Neutrophil (primary cell): ENCODE data around the gene MXI1.

ENCODE experiments used
- H3K27ac ChIP-seq: fragments of 200-600 bp; sonication (generic); 2 replicates; pipeline ENCODE4 v1.5.1; 2016; ENCODE audit warnings: mild to moderate bottlenecking, moderate library complexity
- H3K27me3 ChIP-seq: fragments of 200-600 bp; sonication (generic); 2 replicates; pipeline ENCODE4 v1.6.0; 2016; ENCODE audit warnings: mild to moderate bottlenecking
- H3K36me3 ChIP-seq: fragments of 200-600 bp; sonication (generic); 2 replicates; pipeline ENCODE4 v1.5.1; 2017
- H3K4me1 ChIP-seq, 2 experiments: fragments of 200-600 bp in 1 of 2; sonication (generic) in 1 of 2; 1 replicate in 1 of 2; 2 replicates in 1 of 2; pipeline versions ENCODE4 v1.5.1 to v1.6.1; 2013 to 2016; ENCODE audit warnings: low read depth in 1 of 2, low read length in 1 of 2, mild to moderate bottlenecking in 1 of 2, moderate library complexity in 1 of 2; ENCODE audit not compliant: control insufficient read depth in 1 of 2, insufficient read depth in 1 of 2
- H3K4me3 ChIP-seq, 2 experiments: fragments of 200-600 bp in 1 of 2; sonication (generic) in 1 of 2; 1 replicate in 1 of 2; 2 replicates in 1 of 2; pipeline ENCODE4 v1.5.1; 2013 to 2016; ENCODE audit warnings: low read depth in 1 of 2, low read length in 1 of 2, mild to moderate bottlenecking in 1 of 2, moderate library complexity in 1 of 2
- H3K9me3 ChIP-seq: fragments of 200-600 bp; sonication (generic); 2 replicates; pipeline ENCODE4 v1.5.1; 2016
- CTCF ChIP-seq: fragments of 200-600 bp; sonication (generic); IDR thresholded peaks from 2 replicates; pipeline ENCODE4 v1.5.1; 2016; ENCODE audit warnings: antibody characterized with exemption

Gene MXI1

GRCh38 chr10:110218632-110219031 is 11.2 kb downstream of the MXI1 start:
- Histone ChIP-seq H3K4me3 (peak overlapping the region in 1 of 2 experiments; percentile 29), H3K27ac (peak overlapping the region; percentile 97), H3K9me3 (no peaks in the 10 kb centered on the region), H3K27me3 (no peaks in the 10 kb centered on the region), H3K4me1 (peaks cover 98 to 99% of the 10 kb centered on the region in 2 experiments), H3K36me3 (no peaks in the 10 kb centered on the region)
- TF ChIP-seq CTCF, result no peak

GRCh38 chr10:110219884-110220283 is 12.5 kb downstream of the MXI1 start:
- H3K4me1 ChIP-seq, result peaks cover 88 to 90% of the 10 kb centered on the region in 2 experiments
- H3K9me3 ChIP-seq, result no peaks in the 10 kb centered on the region
- H3K27ac ChIP-seq, result peak overlapping the region; percentile 97
- no peaks in the 10 kb centered on the region for H3K27me3 ChIP-seq
- H3K4me3 ChIP-seq, result no peak overlapping the region
- H3K36me3 ChIP-seq, result no peaks in the 10 kb centered on the region
- TF ChIP-seq CTCF, result no peak

DNA sequence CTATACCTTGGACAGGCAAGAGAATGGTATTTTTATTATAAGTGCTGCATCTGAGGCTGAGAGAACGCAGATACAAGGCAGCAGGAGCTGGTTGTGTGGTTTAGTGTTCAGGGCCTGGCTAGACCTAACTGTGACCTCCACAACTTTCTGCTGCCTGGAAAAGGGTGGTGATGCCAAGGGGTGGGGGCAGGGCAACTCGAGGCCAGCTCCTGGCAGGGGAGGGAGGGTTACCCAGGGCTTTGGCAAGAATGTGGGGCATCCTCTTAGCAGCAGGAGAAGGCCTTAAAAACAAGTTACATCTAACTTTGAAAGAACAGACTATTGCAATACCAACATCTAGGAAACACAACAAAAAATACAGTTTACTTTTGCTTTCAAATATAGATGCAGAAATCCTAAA is 13.0 kb downstream of the MXI1 start:
- TF ChIP-seq CTCF, result no peak
- H3K36me3 ChIP-seq, result no peaks in the 10 kb centered on the region
- H3K27ac ChIP-seq, result peak overlapping the region; percentile 97
- no peaks in the 10 kb centered on the region for H3K9me3 ChIP-seq
- H3K27me3 ChIP-seq, result no peaks in the 10 kb centered on the region
- H3K4me3 ChIP-seq, result no peak overlapping the region
- H3K4me1 ChIP-seq, result peaks cover 88 to 90% of the 10 kb centered on the region in 2 experiments

GRCh38 chr10:110221044-110221720 is 13.8 kb downstream of the MXI1 start:
- no peak for TF ChIP-seq CTCF
- peaks cover 83 to 85% of the 10 kb centered on the region in 2 experiments for H3K4me1 ChIP-seq
- peak overlapping the region; percentile 46 to 50 for H3K4me3 ChIP-seq
- peak overlapping the region; percentile 97 for H3K27ac ChIP-seq
- no peaks in the 10 kb centered on the region for H3K36me3 ChIP-seq
- no peaks in the 10 kb centered on the region for H3K9me3 ChIP-seq
- no peaks in the 10 kb centered on the region for H3K27me3 ChIP-seq

- H3K9me3 ChIP-seq, result no peaks in the 10 kb centered on the region
- peak overlapping the region; percentile 46 to 50 for H3K4me3 ChIP-seq
- peaks cover 77 to 79% of the 10 kb centered on the region in 2 experiments for H3K4me1 ChIP-seq
- H3K27me3 ChIP-seq, result no peaks in the 10 kb centered on the region
- no peaks in the 10 kb centered on the region for H3K36me3 ChIP-seq
- peak overlapping the region; percentile 97 for H3K27ac ChIP-seq
- peak; percentile 20 for TF ChIP-seq CTCF
Measured at GRCh38 chr10:110221721-110222261, 14.4 kb downstream of the MXI1 start.
